HCT116 (cell line): ENCODE measurements around the gene FRMD4A. TPM values are rescaled to one million over a fixed set of nuclear protein-coding genes. Genes with fewer than 3 reads are reported as not detected.

Experiments
- ATAC-seq: fragments of 200-7000 bp; cut with Tn5 transposase; 2 replicates; pipeline ENCODE4 v1.9.1; 2020; ENCODE audit warnings: mild to moderate bottlenecking, moderate library complexity
- BruUV-seq: library from RNA; stranded (reverse); fragments of 400-500 nt; replicated peaks from 2 replicates; lab custom pipeline; 2021; lab: Mats Ljungman, UMichigan
- CTCF ChIA-PET: fragments of 300-600 bp; sonication (Branson Sonifier 250); formaldehyde crosslinking; loops from one replicate; lab custom pipeline; 2021; ENCODE audit warnings: antibody characterized with exemption; lab: Charles Lee
- POLR2A ChIA-PET: fragments of 300-600, 350-600 bp; sonication (Branson Sonifier 250); formaldehyde crosslinking; loops from one replicate; lab custom pipeline; 2021; ENCODE audit warnings: antibody characterized with exemption; lab: Charles Lee
- RAD21 ChIA-PET, 2 experiments: fragments of 300-600 bp; sonication (Branson Sonifier 250); formaldehyde crosslinking; loops; one replicate each; lab custom pipeline; 2023; ENCODE audit warnings: low total read pairs in 2 of 2; ENCODE audit not compliant: uncharacterized antibody in 2 of 2, unreplicated experiment in 2 of 2, low non-redundant PET in 1 of 2; lab: Charles Lee
- DNase-seq: peaks from one replicate; pipeline ENCODE4 v3.0.0-alpha.2; 2010; ENCODE audit warnings: low read depth, low spot score
- H2AFZ ChIP-seq: fragments of 200-600 bp; shearing (Covaris generic), sonication (generic); 2 replicates; pipeline ENCODE4 v1.6.1; 2017; ENCODE audit warnings: low read depth, mixed run types, mixed read lengths, antibody characterized with exemption, low read length; ENCODE audit not compliant: poor library complexity, severe bottlenecking
- H3K27ac ChIP-seq: 2 replicates; pipeline ENCODE4 v1.5.1; 2012; ENCODE audit warnings: low read depth, low read length
- H3K27me3 ChIP-seq: fragments of 200-600 bp; sonication (generic); 2 replicates; pipeline ENCODE4 v1.6.1; 2016; ENCODE audit warnings: mixed run types, low read length, mixed read lengths; ENCODE audit not compliant: insufficient read depth
- H3K36me3 ChIP-seq, 2 experiments: fragments of 200-500 bp in 1 of 2; fragments of 200-600 bp in 1 of 2; sonication (Bioruptor generic) in 1 of 2; sonication (generic) in 1 of 2; 2 replicates each; pipeline versions ENCODE4 v1.5.1 to v1.6.1; 2014 to 2016; ENCODE audit warnings: low read length in 2 of 2, inconsistent platforms in 1 of 2, mixed read lengths in 1 of 2, mixed run types in 1 of 2; ENCODE audit not compliant: insufficient read depth in 2 of 2, control insufficient read depth in 1 of 2
- H3K4me1 ChIP-seq, 2 experiments: fragments of 200-600 bp in 1 of 2; sonication (generic) in 1 of 2; 2 replicates each; pipeline versions ENCODE4 v1.5.1 to v1.6.1; 2012 to 2017; ENCODE audit warnings: low read length in 2 of 2, inconsistent platforms in 1 of 2, mild to moderate bottlenecking in 1 of 2, mixed read lengths in 1 of 2, mixed run types in 1 of 2, moderate library complexity in 1 of 2; ENCODE audit not compliant: insufficient read depth in 2 of 2, control insufficient read depth in 1 of 2
- H3K4me2 ChIP-seq: fragments of 200-600 bp; sonication (generic); 2 replicates; pipeline ENCODE4 v1.6.1; 2017; ENCODE audit warnings: mixed run types, low read length, mixed read lengths
- H3K4me3 ChIP-seq, 2 experiments: fragments of 200-600 bp in 1 of 2; sonication (generic) in 1 of 2; replicated peaks in 1 of 2; 2 replicates each; pipeline ENCODE4 v1.5.1; 2011 to 2016; ENCODE audit warnings: low read length in 2 of 2, control low read depth in 1 of 2, low read depth in 1 of 2, mild to moderate bottlenecking in 1 of 2, mixed read lengths in 1 of 2, mixed run types in 1 of 2
- H3K79me2 ChIP-seq: fragments of 200-600 bp; sonication (generic); 2 replicates; pipeline ENCODE4 v1.6.1; 2017; ENCODE audit warnings: mild to moderate bottlenecking, mixed run types, low read length, moderate library complexity, mixed read lengths; ENCODE audit not compliant: insufficient read depth
- H3K9ac ChIP-seq: fragments of 200-600 bp; sonication (generic); 2 replicates; pipeline ENCODE4 v1.6.1; 2016; ENCODE audit warnings: low read length, mixed read lengths
- H3K9me2 ChIP-seq: fragments of 200-600 bp; sonication (generic), shearing (Covaris generic); 2 replicates; pipeline ENCODE4 v1.6.1; 2017; ENCODE audit warnings: mixed run types, mild to moderate bottlenecking, moderate library complexity; ENCODE audit not compliant: insufficient read depth
- H3K9me3 ChIP-seq, 2 experiments: fragments of 200-500 bp in 1 of 2; fragments of 200-600 bp in 1 of 2; sonication (Bioruptor generic) in 1 of 2; sonication (generic) in 1 of 2; 2 replicates each; pipeline ENCODE4 v1.6.1; 2014 to 2017; ENCODE audit warnings: low read length in 2 of 2, mixed read lengths in 2 of 2, inconsistent platforms in 1 of 2, low read depth in 1 of 2, mild to moderate bottlenecking in 1 of 2, mixed run types in 1 of 2, moderate library complexity in 1 of 2; ENCODE audit not compliant: control insufficient read depth in 1 of 2, insufficient read depth in 1 of 2
- H4K20me1 ChIP-seq: fragments of 200-600 bp; sonication (generic), shearing (Covaris generic); 2 replicates; pipeline ENCODE4 v1.6.1; 2017; ENCODE audit warnings: mixed run types, mild to moderate bottlenecking, moderate library complexity; ENCODE audit not compliant: insufficient read depth
- EGR1 ChIP-seq: IDR thresholded peaks from 2 replicates; pipeline ENCODE4 v1.6.1; 2012; ENCODE audit warnings: low read depth
- POLR2A ChIP-seq: IDR thresholded peaks from 2 replicates; pipeline ENCODE4 v1.7.0; 2011; ENCODE audit warnings: borderline replicate concordance; ENCODE audit not compliant: insufficient read depth, insufficient read length; ENCODE audit errors: extremely low read depth
- SRF ChIP-seq: IDR thresholded peaks from 2 replicates; pipeline ENCODE4 v1.6.1; 2012; ENCODE audit warnings: low read depth
- intact Hi-C: fragments of 100-400 bp; cut with micrococcal nuclease; formaldehyde crosslinking; loops from 2 replicates; pipeline ENCODE4 v1.10.0; 2022
- total RNA-seq: library from RNA; stranded (reverse); gene quantifications from one replicate; pipeline ENCODE4 v1.2.1, GENCODE V29; 2021; ENCODE audit not compliant: unreplicated experiment

The FRMD4A gene
- total RNA-seq, 1 experiment from 2014 or later, result 0.20 TPM

- Histone ChIP-seq H3K9ac (no peak overlapping the region), H3K27ac (no peak overlapping the region), H4K20me1 (no peaks in the 10 kb centered on the region), H3K4me2 (no peak overlapping the region), H3K79me2 (no peaks in the 10 kb centered on the region), H3K27me3 (peaks cover 69% of the 10 kb centered on the region), H3K9me2 (no peaks in the 10 kb centered on the region), H3K4me1 (no peaks in the 10 kb centered on the region), H3K9me3 (no peaks in the 10 kb centered on the region), H3K4me3 (no peak overlapping the region), H3K36me3 (no peaks in the 10 kb centered on the region), H2AFZ (no peak overlapping the region)
- TF ChIP-seq EGR1, result no peak
- POLR2A ChIA-PET, result no interaction called here
- RAD21 ChIA-PET, result no interaction called here
- DNase-seq (no peak), ATAC-seq (no peak)
- intact Hi-C loops, result no loop called here
- CTCF ChIA-PET, result no interaction called here
- no TSS peak for BruUV-seq
Observed at GRCh38 chr10:14023673-14024328, 306.9 kb downstream of the FRMD4A start.

GRCh38 chr10:14022954-14023672 is 307.6 kb downstream of the FRMD4A start:
- no peak for ATAC-seq
- DNase-seq, result no peak
- no peak overlapping the region for H3K9ac ChIP-seq
- H3K79me2 ChIP-seq, result no peaks in the 10 kb centered on the region
- no peaks in the 10 kb centered on the region for H3K4me1 ChIP-seq
- no peaks in the 10 kb centered on the region for H3K9me2 ChIP-seq
- ChIA-PET CTCF (no interaction called here), RAD21 (no interaction called here), POLR2A (no interaction called here)
- no peaks in the 10 kb centered on the region for H4K20me1 ChIP-seq
- no peak for TF ChIP-seq SRF
- TF ChIP-seq POLR2A, result no peak
- H3K27ac ChIP-seq, result no peak overlapping the region
- H3K9me3 ChIP-seq, result no peaks in the 10 kb centered on the region
- H3K4me3 ChIP-seq, result no peak overlapping the region
- no peak overlapping the region for H2AFZ ChIP-seq
- no peaks in the 10 kb centered on the region for H3K36me3 ChIP-seq
- intact Hi-C loops, result no loop called here
- BruUV-seq, result no TSS peak
- H3K27me3 ChIP-seq, result peaks cover 67% of the 10 kb centered on the region
- no peak overlapping the region for H3K4me2 ChIP-seq
